Stromal cell of bone marrow (primary cell): ENCODE results near the gene FNIP2.
"Not testable (repeated sequence)": the region's sequence is repeated elsewhere in the genome, so short reads cannot be mapped to it uniquely, and the experiment has no call there.

Experiments
- DNase-seq: peaks from one replicate; pipeline ENCODE4 v3.0.0-alpha.2; 2012; ENCODE audit warnings: low read depth

FNIP2 gene

DNA sequence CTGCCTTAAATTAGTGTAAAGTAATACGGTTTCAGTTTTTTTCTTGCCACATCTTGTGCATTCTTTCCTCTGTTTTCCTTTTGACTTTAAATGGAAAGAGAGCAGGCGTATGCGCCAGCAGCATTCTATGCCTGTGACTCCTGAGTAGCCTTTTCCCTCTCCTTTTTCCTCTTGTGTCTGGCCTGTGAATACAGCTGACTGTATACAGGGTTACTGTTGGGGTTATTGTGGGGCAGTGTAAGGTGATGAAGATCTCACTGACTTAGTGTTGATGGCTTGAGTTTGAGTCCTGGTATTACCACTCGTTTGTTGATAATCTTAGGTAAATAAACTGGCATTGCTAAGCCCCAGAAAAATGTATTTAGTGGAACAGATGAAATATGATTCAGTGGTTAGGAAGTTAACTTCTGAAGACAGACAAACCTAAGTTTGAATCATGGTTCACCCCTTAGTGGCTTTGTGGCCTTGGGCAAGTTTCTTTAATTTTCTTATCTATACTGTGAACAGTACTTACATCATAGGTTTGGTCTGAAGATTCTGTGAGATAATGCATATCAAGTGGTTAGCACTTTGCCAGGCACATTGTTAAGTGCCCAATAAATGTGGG lies 105.1 kb downstream of the FNIP2 start:
- DNase-seq: peak; percentile 37

DNA sequence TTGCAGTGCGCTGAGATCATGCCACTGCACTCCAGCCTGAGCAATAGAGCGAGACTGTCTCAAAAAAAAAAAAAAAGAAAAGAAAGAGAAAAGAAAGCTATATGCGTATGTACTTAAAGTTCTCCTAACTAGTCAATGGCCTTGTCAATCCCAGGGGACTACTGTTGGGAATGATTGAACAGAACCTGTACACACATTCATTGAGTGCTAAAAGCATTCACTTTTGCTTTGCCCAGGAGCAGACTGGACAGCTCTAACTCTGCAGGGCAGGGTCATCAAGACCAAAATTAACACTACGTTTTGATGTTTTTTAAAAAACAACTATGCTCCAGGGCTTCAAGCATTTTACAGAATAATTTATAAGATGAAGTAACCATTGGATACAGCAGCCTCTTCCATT lies 106.2 kb downstream of the FNIP2 start:
- DNase-seq: no peak

DNA sequence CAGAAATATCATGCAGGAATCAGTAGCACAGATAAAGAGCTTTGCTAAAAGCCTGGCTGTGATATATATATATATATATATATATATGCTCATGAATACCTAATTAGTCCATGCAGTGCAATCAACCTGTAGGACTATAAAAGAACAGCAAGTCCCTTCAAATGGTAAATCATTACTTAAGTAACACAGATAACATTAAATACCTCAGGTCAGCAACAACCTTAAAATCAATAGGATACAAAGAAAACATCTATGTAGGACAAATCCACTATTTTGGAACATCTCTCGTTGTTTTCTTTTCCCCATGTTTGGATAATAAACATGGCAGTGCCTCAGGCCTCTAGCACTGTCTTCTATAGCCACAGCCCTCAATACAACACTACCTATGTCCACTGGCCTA lies 106.6 kb downstream of the FNIP2 start:
- no peak for DNase-seq

DNA sequence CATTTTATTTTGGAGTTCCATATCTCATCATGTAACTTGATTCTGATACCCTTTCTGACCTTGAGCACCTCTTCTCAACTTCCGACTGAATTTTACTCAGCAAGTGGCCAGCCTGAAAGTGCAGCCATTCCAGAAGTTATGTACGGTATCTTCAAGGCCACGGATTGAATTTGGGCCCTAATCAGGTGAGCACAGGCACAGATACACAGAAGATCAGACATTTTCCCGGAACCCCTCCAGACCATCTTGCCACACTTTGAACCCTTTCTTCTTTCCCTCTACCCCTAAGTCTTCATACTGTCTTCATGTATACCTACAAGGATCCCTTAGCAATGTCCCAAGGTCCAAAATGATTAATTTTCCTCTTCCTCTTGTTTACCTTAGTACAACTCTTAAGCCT lies 108.2 kb downstream of the FNIP2 start:
- DNase-seq: no peak

DNA sequence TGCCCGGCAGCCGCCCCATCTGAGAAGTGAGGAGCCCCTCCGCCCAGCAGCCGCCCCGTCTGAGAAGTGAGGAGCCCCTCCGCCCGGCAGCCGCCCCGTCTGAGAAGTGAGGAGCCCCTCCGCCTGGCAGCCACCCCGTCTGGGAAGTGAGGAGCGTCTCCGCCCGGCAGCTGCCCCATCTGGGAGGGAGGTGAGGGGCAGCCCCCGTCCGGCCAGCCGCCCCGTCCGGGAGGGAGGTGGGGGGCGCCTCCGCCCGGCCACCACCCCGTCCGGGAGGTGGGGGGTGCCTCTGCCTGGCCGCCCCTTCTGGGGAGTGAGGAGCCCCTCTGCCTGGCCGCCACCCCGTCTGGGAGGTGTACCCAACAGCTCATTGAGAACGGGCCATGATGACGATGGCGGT lies 113.3 kb downstream of the FNIP2 start:
- DNase-seq: not testable (repeated sequence)

DNA sequence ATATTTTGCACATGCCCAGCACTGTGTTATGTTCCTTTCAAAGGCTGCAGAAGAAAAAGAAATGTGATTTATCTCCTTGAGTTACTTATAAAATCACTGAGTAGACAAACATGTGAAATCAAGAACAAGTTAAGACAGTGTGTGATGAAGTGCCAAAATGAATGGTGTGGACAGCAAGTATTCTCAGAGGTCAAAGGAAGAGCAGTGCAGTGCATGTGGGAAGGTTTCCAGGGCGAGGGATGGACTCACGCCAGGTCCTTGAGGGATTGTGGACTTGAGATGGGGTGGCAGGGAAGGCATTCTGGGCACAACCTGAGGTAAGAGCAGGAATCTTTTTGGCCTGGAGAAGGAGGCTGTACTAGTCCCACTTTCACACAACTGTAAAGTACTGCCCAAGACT lies 115.5 kb downstream of the FNIP2 start:
- DNase-seq: no peak

DNA sequence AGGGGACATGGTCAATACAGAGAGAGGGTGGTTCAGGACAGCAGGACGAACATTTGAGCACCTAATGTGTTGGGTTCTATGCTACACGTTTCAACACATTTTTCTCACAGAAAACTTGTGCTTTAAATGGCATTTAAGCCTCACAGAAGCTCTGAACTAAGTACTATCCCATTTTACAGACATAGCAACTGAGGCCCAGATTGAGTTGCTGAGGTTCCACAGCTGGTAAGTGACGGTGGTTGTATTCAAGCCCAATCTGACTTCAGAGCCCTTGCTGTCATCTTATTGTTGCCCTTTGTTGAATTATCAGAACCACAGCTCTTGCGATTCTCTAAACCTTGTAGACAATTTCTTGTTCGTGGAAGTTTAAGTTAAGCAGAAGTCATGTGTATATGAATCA lies 116.7 kb downstream of the FNIP2 start:
- DNase-seq: no peak

DNA sequence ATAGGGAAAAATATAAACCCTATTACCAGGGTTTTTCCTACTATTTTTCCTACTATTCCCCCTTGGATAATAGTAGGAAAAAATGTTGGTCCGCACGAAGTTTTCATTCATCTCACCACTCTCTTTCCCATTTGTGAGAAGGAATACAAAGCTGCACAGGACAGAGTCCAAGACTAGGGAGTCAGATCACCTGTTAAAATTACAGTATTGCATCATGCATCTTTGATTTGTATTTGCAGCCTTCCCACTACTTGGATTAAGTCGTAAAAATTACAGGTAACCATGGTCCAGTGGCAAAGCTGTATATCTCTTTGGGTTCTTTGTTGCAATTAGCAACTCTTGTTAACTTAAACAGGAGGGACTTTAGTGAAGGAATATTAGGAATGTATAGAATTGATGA lies 121.5 kb downstream of the FNIP2 start:
- DNase-seq: no peak

DNA sequence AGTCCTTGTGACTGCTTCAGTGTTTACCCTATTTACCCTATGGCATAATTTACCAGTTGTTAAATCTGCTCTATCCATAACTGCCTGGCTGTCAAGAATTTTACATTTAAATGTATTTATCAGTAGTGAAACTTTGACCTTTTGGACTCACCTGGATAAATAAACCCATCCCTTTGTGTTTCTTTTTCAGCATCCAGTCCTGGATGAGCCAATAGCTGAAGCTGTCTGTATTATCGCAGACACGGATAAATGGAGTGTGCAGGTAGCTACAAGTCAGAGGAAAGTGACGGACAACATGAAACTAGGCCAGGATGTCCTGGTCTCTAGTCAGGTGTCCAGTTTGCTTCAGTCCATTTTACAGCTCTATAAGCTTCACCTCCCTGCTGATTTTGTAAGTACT lies 122.4 kb downstream of the FNIP2 start:
- DNase-seq: no peak

DNA sequence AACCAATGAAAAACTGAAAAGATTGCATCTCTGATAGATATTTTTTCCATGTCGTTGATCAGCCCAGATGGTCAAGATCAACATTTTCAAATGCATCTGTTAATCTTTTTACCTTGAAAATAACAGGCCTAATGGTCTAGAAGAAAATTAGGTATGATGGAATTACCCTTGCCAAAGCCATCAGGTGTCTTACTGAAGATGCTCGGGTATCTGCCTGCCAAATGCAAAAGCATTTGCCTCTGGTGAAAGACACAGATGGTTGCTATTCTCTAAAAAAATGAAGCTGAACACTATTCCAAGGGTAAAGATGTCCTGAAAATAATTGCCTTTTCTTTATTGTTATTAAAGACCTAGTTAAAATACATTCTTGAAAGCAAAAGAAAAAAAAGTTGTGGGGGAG lies 126.0 kb downstream of the FNIP2 start:
- DNase-seq: no peak

DNA sequence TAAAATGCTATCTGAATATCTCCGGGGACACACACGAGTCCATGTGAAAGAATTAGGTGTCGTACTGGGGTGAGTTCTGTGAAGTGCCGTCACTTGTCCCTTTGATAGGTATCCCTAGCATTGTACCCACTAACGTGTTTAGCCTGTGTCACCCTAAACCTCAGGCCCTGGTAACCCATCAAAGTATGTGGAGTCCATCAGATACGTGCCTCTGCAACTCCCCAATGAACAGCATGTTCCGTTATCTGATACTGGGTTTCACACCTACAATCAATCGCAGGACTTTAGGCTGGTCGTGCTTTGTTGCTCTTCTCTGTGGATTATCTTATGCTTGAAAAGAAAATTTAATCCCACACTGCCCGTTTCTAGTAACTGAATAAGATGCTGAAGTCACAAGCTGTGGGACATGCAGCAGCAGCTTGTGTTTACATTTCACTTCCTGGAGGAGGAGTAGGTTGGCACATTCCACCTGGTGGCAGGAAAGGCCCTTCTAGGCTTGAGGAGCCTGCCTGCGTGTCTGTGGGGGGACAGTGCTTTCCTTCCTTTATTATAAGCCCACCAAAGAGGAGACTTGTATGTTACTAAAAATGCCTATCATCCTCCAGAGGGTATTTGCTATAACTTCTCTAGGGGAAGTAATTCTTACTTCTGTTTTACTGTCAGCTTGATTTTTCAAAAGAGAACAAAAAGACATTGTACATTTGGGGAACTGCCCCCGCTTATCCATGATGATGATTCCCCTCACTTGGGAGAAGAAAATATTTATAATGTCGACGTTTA lies 127.2 kb downstream of the FNIP2 start:
- DNase-seq: no peak

DNA sequence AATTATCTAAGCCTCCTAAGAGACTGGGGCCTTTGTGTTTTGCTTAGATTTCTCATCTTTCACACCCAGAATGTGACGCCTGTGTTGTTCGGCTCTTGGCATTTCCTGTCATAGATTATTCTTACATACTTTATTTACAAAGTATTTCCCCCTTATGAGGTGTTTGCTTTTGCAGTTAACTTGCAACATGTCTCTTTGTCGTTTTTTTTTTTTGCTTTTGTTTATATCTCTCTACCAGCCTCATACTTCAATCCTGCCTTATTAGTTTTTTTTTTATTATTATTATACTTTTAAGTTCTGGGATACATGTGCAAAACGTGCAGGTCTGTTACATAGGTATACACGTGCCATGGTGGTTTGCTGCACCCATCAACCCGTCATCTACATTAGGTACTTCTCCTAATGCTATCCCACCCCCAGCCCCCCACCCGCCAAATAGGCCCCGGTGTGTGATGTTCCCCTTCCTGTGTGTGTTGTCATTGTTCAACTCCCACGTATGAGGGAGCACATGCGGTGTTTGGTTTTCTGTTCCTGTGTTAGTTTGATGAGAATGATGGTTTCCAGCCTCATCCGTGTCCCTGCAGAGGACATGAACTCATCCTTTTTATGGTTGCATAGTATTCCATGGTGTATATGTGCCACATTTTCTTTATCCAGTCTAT lies 127.9 kb downstream of the FNIP2 start:
- DNase-seq: not testable (repeated sequence)

DNA sequence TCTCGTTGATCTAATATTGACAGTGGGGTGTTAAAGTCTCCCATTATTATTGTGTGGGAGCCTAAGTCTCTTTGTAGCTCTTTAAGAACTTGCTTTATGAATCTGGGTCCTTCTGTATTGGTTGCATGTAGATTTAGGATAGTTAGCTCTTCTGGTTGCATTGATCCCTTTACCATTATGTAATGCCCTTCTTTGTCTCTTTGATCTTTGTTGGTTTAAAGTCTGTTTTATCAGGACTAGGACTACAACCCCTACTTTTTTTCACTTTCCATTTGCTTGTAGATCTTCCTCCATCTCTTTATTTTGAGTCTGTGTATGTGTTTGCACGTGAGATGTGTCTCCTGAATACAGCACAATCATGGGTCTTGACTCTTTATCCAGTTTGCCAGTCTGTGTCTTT lies 131.6 kb downstream of the FNIP2 start:
- not testable (repeated sequence) for DNase-seq

DNA sequence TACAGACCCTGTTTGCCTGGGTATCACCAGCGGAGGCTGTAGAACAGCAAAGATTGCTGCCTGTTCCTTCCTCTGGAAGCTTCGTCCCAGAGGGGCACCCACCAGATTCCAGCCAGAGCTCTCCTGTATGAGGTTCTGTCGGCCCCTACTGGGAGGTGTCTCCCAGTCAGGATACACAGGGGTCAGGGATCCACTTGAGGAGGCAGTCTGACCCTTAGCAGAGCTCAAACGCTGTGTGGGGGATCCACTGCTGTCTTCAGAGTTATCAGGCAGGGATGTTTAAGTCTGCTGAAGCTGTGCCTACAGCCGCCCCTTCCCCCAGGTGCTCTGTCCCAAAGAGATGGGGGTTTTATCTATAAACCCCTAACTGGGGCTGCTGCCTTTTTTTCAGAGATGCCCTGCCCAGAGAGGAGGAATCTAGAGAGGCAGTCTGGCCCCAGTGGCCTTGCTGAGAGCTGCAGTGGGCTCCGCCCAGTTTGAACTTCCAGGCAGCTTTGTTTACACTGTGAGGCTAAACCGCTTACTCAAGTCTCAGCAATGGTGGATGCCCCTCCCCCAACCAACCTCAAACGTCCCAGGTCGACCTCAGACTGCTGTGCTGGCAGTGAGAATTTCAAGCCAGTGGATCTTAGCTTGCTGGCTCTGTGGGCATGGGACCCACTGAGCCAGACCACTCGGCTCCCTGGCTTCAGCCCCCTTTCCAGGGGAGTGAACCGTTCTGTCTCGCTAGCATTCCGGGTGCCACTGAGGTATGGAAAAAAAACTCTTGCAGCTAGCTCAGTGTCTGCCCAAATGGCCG lies 133.7 kb downstream of the FNIP2 start:
- DNase-seq: not testable (repeated sequence)

DNA sequence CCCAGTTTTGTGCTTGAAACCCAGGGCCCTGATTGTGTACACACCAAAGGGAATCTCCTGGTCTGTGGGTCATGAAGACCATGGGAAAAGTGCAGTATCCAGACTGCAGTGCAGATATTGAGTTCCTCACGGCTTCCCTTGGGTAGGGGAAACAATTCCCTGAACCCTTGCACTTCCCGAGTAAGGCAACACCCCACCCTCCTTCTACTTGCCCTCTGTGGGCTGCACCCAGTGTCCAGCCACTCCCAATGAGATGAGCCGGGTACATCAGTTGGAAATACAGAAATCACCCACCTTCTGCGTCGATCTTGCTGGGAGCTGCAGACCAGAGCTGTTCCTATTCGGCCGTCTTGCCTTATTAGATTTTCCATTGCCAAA lies 134.2 kb downstream of the FNIP2 start:
- DNase-seq: no peak

DNA sequence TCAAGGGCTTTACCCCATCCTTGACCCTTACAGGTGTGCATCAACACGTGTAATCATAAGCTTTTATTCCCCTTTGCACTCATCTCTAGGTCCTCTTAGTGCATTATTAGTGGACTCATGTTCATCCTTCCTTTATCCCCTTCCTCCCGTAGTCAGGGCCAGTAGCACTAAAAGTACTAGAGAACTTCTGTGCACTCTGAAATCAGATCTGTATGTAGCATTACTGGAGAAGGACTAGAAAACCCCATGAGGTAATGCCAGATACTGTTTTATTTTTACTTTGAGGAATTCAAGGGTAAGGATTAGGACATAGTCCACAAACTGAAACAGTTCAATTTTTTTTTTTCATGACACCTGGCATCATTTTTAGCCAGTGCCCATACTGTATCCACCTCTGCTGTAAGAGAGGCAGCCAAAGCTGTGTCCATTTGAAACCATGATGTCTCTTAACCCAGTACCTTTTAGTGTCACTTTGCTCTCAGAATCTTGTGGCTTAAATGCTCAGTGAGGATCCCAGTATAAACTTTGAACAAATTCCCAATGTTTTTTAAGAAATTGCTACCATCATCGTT lies 134.7 kb downstream of the FNIP2 start:
- DNase-seq: no peak

DNA sequence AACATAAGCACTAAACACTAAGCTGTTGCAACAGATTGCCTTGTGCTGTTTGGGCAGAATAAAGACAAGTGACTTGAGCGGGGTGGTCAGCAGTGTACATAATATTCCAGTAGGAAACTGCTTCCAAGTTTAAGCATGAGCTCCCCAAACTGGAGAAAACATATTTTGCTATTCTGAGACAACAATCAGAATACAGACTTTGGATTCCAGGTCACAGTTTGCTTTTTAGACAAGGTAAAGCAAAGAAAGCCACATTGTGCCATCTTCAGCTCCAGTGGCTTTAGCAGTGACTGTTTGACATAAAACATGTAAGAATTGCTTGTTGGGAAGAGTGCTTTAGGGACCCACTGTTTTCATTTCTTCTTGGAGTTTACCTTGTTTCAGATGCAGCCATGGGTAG lies 136.0 kb downstream of the FNIP2 start:
- DNase-seq: no peak

DNA sequence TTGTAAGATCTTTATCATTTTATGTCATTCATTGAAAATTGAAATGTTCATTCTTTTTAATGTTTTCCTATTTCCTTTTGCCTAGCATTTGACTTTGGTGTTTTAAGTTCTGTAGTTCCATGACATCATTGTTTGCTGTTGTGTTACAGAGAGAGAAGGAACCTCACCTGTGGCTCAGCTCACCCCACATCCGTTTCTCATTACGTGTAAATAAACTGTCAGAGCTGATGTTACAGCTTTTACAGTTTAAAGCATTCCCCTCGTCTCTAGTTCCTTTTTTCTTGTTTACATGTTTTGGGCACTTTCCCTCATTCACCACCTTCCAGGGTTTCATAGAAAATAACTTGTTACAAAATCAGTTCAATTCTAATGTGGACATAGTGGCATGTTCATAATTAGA lies 137.2 kb downstream of the FNIP2 start:
- DNase-seq: no peak

DNA sequence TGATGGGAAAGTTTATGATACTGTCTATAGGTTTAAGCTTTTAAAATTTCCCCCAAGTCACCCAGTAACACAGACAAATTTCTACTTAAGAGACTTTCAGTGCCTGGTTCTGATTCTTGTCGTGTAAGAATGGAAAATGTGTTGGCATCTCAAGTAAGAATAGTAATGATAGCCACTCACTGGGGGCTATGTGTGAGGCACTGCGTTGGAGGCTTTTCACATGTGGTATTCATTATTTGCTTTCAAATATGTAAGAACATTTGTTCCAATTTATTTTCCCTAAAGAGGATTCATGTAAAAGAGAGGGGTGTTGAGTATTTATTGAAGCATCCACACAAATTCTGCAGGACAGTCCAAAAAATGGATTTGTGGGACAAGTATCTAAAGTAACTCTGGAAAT lies 143.6 kb downstream of the FNIP2 start:
- DNase-seq: no peak

DNA sequence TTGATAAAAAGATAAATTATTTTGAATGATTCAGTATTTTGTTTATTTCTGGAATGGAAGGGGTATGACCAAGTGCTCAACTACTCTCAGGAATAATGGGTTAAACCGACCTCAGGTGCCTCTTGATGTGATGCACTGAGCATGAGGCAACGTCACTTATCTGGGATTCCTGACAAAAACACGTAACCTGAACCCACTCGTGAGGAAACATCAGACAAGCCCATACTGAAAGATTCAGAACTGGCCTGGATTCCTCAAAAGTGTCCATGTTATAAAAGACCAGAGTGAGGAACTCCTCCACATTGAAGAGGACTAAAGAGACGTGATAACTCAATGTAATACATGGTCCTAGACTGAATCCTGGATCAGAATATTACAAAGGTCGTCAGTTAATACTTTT lies 144.0 kb downstream of the FNIP2 start:
- DNase-seq: no peak

DNA sequence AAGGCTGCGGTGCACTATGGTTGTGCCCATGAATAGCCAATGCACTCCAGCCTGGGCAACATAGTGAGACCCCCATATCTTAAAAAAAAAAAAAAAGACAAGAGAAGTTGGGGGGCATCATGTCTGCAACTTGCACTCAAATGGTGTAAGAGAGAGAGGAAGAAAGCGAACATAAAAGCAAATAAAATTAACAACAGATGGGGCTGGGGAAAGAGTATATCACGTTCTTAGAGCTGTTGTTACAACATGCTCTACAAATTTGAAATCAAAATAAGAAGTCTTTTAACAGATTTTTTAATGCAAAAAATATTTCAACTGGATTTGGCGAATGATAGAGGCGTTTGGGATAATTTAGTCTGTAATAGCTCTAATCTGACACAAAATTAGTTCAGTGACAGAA lies 144.9 kb downstream of the FNIP2 start:
- DNase-seq: no peak

DNA sequence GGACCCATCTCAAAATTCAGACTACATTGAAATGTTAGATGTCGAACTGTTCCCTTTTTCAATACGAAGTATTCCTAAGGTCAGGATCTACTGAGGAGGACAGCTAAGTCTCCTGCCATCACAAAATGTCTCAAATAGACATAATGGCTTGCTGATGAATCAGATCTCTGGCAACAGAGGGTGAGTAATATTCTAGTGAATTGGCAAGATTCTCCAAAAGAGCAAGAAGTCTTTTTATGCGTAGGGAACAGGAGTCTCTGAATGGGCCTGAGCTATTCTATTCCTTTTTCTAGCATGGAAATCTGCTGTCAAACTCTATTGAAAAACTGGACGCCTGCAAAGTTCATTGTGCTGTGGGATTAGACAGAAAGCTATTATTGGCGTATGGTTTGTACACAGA lies 145.4 kb downstream of the FNIP2 start:
- DNase-seq: peak; percentile 81
